PC-3 (cell line): ENCODE measurements around the gene EPHA3.

ENCODE experiments used
- CTCF ChIP-seq: fragments of 300-600 bp; sonication (generic); conservative IDR thresholded peaks from 2 replicates; pipeline ENCODE4 v1.5.1; 2017; ENCODE audit warnings: antibody characterized with exemption, low read depth, mild to moderate bottlenecking, low read length
- EZH2 ChIP-seq: fragments of 300-600 bp; sonication (generic); IDR thresholded peaks from one replicate; pipeline ENCODE4 v1.6.1; 2017; ENCODE audit warnings: antibody characterized with exemption, mild to moderate bottlenecking, low read length; ENCODE audit not compliant: unreplicated experiment

- TF ChIP-seq CTCF (no peak), EZH2 (no peak)
Observed at GRCh38 chr3:89165636-89166263, 58.3 kb downstream of the EPHA3 start.
